HUES48 (cell line): Measurements from ENCODE around the gene DHX38.
"Not testable (repeated sequence)": the region's sequence is repeated elsewhere in the genome, so short reads cannot be mapped to it uniquely, and the experiment has no call there.

ENCODE experiments used
- H3K27ac ChIP-seq: one replicate; pipeline ENCODE4 v1.7.0; 2013; ENCODE audit warnings: low read depth, low read length, inconsistent platforms
- H3K27me3 ChIP-seq: 2 replicates; pipeline ENCODE4 v1.6.1; 2013; ENCODE audit warnings: mild to moderate bottlenecking, low read length; ENCODE audit not compliant: control insufficient read depth, insufficient read depth
- H3K36me3 ChIP-seq: 2 replicates; pipeline ENCODE4 v1.6.1; 2013; ENCODE audit warnings: low read length; ENCODE audit not compliant: control insufficient read depth, insufficient read depth
- H3K4me1 ChIP-seq: 2 replicates; pipeline ENCODE4 v1.6.1; 2013; ENCODE audit warnings: mild to moderate bottlenecking, low read length; ENCODE audit not compliant: control insufficient read depth, insufficient read depth
- H3K4me3 ChIP-seq: 2 replicates; pipeline ENCODE4 v1.5.1; 2013; ENCODE audit warnings: mild to moderate bottlenecking, low read depth, low read length
- H3K9ac ChIP-seq: 2 replicates; pipeline ENCODE4 v1.6.1; 2013; ENCODE audit warnings: mild to moderate bottlenecking, low read depth, low read length, moderate library complexity
- H3K9me3 ChIP-seq: 2 replicates; pipeline ENCODE4 v1.6.1; 2013; ENCODE audit warnings: low read length; ENCODE audit not compliant: control insufficient read depth, insufficient read depth

Gene DHX38

GRCh38 chr16:72093448-72094265 lies at the start of gene DHX38, which contains the start of gene TXNL4B:
Gene DHX38 (plus strand): TSS chr16:72093847. CDS start chr16:72096158, 2,311 bp downstream.
Gene TXNL4B (minus strand): TSS chr16:72093620. CDS start chr16:72090749, 2,871 bp downstream.
- H3K36me3 ChIP-seq: peaks cover 46% of the 10 kb centered on the region
- H3K27ac ChIP-seq: peak within 1 kb of the TSS; percentile 95
- no peaks in the 10 kb centered on the region for H3K27me3 ChIP-seq
- H3K9me3 ChIP-seq: no peaks in the 10 kb centered on the region
- peak within 1 kb of the TSS; percentile 89 for H3K9ac ChIP-seq
- H3K4me3 ChIP-seq: peak within 1 kb of the TSS; percentile 97
- peaks cover 11% of the 10 kb centered on the region; the same call in 1 of the 2 replicates for H3K4me1 ChIP-seq

DNA sequence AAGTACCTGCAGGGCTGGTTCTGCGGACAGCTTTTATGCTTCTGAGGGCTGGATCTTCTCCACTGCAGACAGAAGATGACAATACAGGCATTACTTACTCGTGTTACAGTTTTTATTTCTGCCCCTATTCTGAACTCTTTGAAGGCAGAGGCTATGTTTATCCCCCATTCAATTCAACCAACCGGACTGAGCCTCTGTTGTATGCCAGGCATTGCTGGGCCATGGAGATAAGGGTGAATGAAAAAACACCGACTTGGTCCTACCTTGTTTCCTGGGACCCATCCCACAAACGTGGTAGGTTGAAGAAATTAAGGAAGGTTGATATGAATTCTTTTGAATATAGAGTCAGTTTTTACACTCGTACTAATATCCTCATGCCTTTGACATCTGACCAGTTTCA lies 49.4 kb upstream of the DHX38 start:
- H3K27me3 ChIP-seq: no peaks in the 10 kb centered on the region
- no peak overlapping the region for H3K27ac ChIP-seq
- no peaks in the 10 kb centered on the region for H3K4me1 ChIP-seq
- no peaks in the 10 kb centered on the region for H3K36me3 ChIP-seq
- H3K9me3 ChIP-seq: no peaks in the 10 kb centered on the region
- no peak overlapping the region for H3K4me3 ChIP-seq
- H3K9ac ChIP-seq: no peak overlapping the region

GRCh38 chr16:72044825-72045359 lies 48.8 kb upstream of the DHX38 start:
- Histone ChIP-seq H3K27me3 (no peaks in the 10 kb centered on the region), H3K4me1 (no peaks in the 10 kb centered on the region), H3K27ac (no peak overlapping the region), H3K4me3 (no peak overlapping the region), H3K9ac (no peak overlapping the region), H3K36me3 (no peaks in the 10 kb centered on the region), H3K9me3 (no peaks in the 10 kb centered on the region)

GRCh38 chr16:72049110-72049509 lies 44.5 kb upstream of the DHX38 start:
- Histone ChIP-seq H3K36me3 (no peaks in the 10 kb centered on the region), H3K9me3 (no peaks in the 10 kb centered on the region), H3K4me3 (no peak overlapping the region), H3K27ac (no peak overlapping the region), H3K9ac (no peak overlapping the region), H3K4me1 (no peaks in the 10 kb centered on the region), H3K27me3 (no peaks in the 10 kb centered on the region)

GRCh38 chr16:72050769-72051464 lies 42.7 kb upstream of the DHX38 start:
- Histone ChIP-seq H3K4me1 (no peaks in the 10 kb centered on the region), H3K4me3 (no peak overlapping the region), H3K27me3 (no peaks in the 10 kb centered on the region), H3K27ac (no peak overlapping the region), H3K9ac (no peak overlapping the region), H3K36me3 (no peaks in the 10 kb centered on the region), H3K9me3 (no peaks in the 10 kb centered on the region)

DNA sequence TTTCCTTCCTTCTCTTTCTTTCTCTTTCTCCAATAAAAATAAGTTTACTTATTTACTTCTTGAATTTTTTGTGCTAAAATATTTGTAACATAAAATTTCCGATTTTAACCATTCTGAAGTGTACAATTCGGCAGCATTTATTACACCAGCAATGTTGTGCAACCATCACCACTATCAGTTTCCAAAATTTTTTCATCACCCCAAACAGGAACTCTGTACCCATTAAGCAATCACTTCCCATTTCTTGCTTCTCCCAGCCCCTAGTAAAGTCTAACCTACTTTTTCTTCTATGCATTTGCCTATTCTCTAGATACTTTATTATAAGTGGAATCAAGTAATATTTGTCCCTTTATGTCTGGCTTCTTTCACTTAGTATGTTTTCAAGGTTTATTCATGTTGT lies 41.8 kb upstream of the DHX38 start:
- H3K4me1 ChIP-seq: no peaks in the 10 kb centered on the region
- no peaks in the 10 kb centered on the region for H3K9me3 ChIP-seq
- no peak overlapping the region for H3K27ac ChIP-seq
- H3K36me3 ChIP-seq: no peaks in the 10 kb centered on the region
- H3K9ac ChIP-seq: no peak overlapping the region
- H3K4me3 ChIP-seq: no peak overlapping the region
- H3K27me3 ChIP-seq: no peaks in the 10 kb centered on the region

- H3K9ac ChIP-seq, H3K36me3 ChIP-seq: not testable (repeated sequence)
Measured at GRCh38 chr16:72054254-72054847, 39.3 kb upstream of the DHX38 start, which contains the start of gene HP. Gene HP (plus strand): TSS chr16:72054505. CDS start chr16:72054653, 148 bp downstream.

DNA sequence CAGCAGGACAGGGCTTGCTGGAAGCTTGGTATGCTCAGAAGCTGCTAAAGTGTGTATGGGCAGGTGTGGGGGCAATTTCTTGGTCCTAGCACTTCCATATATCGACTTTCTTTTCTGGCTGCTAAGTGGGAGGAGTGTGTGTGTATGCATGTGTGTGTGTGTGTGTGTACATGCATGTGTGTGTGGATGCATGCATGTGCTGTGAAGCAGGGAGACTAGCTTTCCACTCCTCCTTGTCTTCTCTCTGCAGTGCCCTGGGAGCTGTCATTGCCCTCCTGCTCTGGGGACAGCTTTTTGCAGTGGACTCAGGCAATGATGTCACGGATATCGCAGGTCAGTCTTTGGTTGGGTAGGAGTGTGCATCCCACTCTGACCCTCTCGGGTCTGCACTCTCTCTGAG lies 37.7 kb upstream of the DHX38 start:
- Histone ChIP-seq H3K4me3 (no peak overlapping the region), H3K36me3 (no peaks in the 10 kb centered on the region), H3K4me1 (no peaks in the 10 kb centered on the region), H3K27me3 (no peaks in the 10 kb centered on the region), H3K27ac (no peak overlapping the region), H3K9me3 (no peaks in the 10 kb centered on the region), H3K9ac (no peak overlapping the region)

More at GRCh38 chr16:72054254-72054847, 39.3 kb upstream of the DHX38 start, which contains the start of gene HP:
- not testable (repeated sequence) for H3K4me3 ChIP-seq, H3K27ac ChIP-seq, H3K4me1 ChIP-seq, H3K27me3 ChIP-seq, H3K9me3 ChIP-seq

DNA sequence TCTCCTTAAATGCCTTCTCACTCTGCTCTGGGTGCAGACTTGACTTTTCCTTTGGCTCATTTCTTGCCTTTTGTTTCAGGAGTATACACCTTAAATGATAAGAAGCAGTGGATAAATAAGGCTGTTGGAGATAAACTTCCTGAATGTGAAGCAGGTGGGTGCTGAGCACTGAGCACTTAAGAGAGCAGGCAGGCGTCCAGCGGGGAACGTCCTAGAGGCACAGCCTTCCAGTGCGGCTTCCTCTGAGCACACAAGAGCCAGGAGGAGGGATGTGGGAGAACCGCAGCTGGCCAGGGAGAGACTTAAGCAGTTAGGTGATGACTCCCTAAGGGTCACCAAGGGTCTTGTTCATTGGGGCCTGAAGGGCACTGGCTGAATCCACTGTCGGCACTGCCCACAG lies 36.3 kb upstream of the DHX38 start:
- not testable (repeated sequence) for H3K4me3 ChIP-seq, H3K36me3 ChIP-seq, H3K27ac ChIP-seq, H3K9ac ChIP-seq, H3K4me1 ChIP-seq, H3K27me3 ChIP-seq, H3K9me3 ChIP-seq

DNA sequence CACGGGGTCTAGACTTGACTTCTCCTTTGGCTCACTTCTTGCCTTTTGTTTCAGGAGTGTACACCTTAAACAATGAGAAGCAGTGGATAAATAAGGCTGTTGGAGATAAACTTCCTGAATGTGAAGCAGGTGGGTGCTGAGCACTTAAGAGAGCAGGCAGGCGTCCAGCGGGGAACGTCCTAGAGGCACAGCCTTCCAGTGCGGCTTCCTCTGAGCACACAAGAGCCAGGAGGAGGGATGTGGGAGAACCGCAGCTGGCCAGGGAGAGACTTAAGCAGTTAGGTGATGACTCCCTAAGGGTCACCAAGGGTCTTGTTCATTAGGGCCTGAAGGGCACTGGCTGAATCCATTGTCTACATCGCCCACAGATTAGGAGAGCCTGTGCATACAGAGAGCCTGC lies 34.6 kb upstream of the DHX38 start:
- H3K4me1 ChIP-seq, H3K9me3 ChIP-seq, H3K9ac ChIP-seq, H3K36me3 ChIP-seq, H3K27ac ChIP-seq, H3K4me3 ChIP-seq, H3K27me3 ChIP-seq: not testable (repeated sequence)
